ENCODE results near the gene GYPA.
"Not testable (repeated sequence)": the region's sequence is repeated elsewhere in the genome, so short reads cannot be mapped to it uniquely, and the experiment has no call there.

The GYPA gene

GRCh38 chr4:144140594-144141295 lies at the start of gene GYPA:
Gene GYPA, minus strand, starts transcription at chr4:144140718. Its CDS starts 83 bp downstream, at chr4:144140635.
- not testable (repeated sequence) for H3K4me3 ChIP-seq (ENCODE audit: low read depth, low read length)

- TF ChIP-seq CTCF (IDR thresholded peaks at IDR 0.05; ENCODE audit: low read depth, low read length) = no peak
- H3K4me3 ChIP-seq (ENCODE audit: low read depth, low read length) = no peak overlapping the region
Measured at GRCh38 chr4:144190009-144190408, 49.5 kb upstream of the GYPA start.

GRCh38 chr4:144189121-144189520 lies 48.6 kb upstream of the GYPA start:
- TF ChIP-seq CTCF (IDR thresholded peaks at IDR 0.05; ENCODE audit: low read depth, low read length) = no peak
- H3K4me3 ChIP-seq (ENCODE audit: low read depth, low read length) = no peak overlapping the region

GRCh38 chr4:144185086-144185485 lies 44.6 kb upstream of the GYPA start:
- no peak overlapping the region for H3K4me3 ChIP-seq (ENCODE audit: low read depth, low read length)
- TF ChIP-seq CTCF (IDR thresholded peaks at IDR 0.05; ENCODE audit: low read depth, low read length) = no peak

- TF ChIP-seq CTCF (IDR thresholded peaks at IDR 0.05; ENCODE audit: low read depth, low read length) = no peak
- H3K4me3 ChIP-seq (ENCODE audit: low read depth, low read length) = no peak overlapping the region
Measured at GRCh38 chr4:144183165-144183564, 42.6 kb upstream of the GYPA start.

GRCh38 chr4:144181391-144181790 lies 40.9 kb upstream of the GYPA start:
- no peak for TF ChIP-seq CTCF (IDR thresholded peaks at IDR 0.05; ENCODE audit: low read depth, low read length)
- H3K4me3 ChIP-seq (ENCODE audit: low read depth, low read length) = no peak overlapping the region

GRCh38 chr4:144179152-144179739 lies 38.7 kb upstream of the GYPA start:
- TF ChIP-seq CTCF (IDR thresholded peaks at IDR 0.05; ENCODE audit: low read depth, low read length) = no peak
- no peak overlapping the region for H3K4me3 ChIP-seq (ENCODE audit: low read depth, low read length)
